GM20000 (cell line): ENCODE measurements around the gene SORT1.
"Not testable (repeated sequence)": the region's sequence is repeated elsewhere in the genome, so short reads cannot be mapped to it uniquely, and the experiment has no call there.

Experiments used
- DNase-seq: peaks from one replicate; pipeline ENCODE4 v3.0.0; 2012; ENCODE audit warnings: low spot score
- CTCF ChIP-seq: IDR thresholded peaks from 2 replicates; pipeline ENCODE4 v1.5.1; 2012; ENCODE audit warnings: mild to moderate bottlenecking, control low read depth; ENCODE audit errors: extremely low read depth, missing control alignments

Gene SORT1

GRCh38 chr1:109383087-109383779, 14.5 kb downstream of the SORT1 start:
- no peak for TF ChIP-seq CTCF
- no peak for DNase-seq

GRCh38 chr1:109381573-109381972, 16.1 kb downstream of the SORT1 start:
- no peak for TF ChIP-seq CTCF
- no peak for DNase-seq

- TF ChIP-seq CTCF, result no peak
- DNase-seq, result no peak
These were observed 17.8 kb downstream of the SORT1 start for GRCh38 chr1:109379907-109380306.

GRCh38 chr1:109379422-109379821, 18.3 kb downstream of the SORT1 start:
- no peak for TF ChIP-seq CTCF
- DNase-seq, result no peak

GRCh38 chr1:109377698-109378097, 20.0 kb downstream of the SORT1 start:
- no peak for DNase-seq
- TF ChIP-seq CTCF, result no peak

GRCh38 chr1:109373696-109374095, 24.0 kb downstream of the SORT1 start:
- not testable (repeated sequence) for DNase-seq

- no peak for TF ChIP-seq CTCF
- no peak for DNase-seq
These were observed 24.6 kb downstream of the SORT1 start for GRCh38 chr1:109373126-109373525.

GRCh38 chr1:109372281-109372680, 25.4 kb downstream of the SORT1 start:
- DNase-seq, result no peak
- TF ChIP-seq CTCF, result no peak
